ENCODE measurements around the gene GGT5. TPM values are rescaled to one million over a fixed set of nuclear protein-coding genes. Genes with fewer than 3 reads are reported as not detected.
"Not testable (repeated sequence)": the region's sequence is repeated elsewhere in the genome, so short reads cannot be mapped to it uniquely, and the experiment has no call there.

The GGT5 gene
- total and polyA plus RNA-seq, 2 donors (not counting 1 experiment from before 2014, with no cell fraction given): under 0.01 to 9.1 TPM

GRCh38 chr22:24262185-24262749 lies 17.4 kb upstream of the GGT5 start:
- H3K27me3 ChIP-seq (ENCODE audit: control insufficient read depth, insufficient read depth, low read length); H3K79me2 ChIP-seq (ENCODE audit: control insufficient read depth, insufficient read depth, low read length); H3K4me2 ChIP-seq (ENCODE audit: extremely low read depth, insufficient read depth, low read length); H4K20me1 ChIP-seq (ENCODE audit: control insufficient read depth, extremely low read depth, insufficient read depth, low read length); H2AFZ ChIP-seq (ENCODE audit: low read length); H3K27ac ChIP-seq (ENCODE audit: insufficient read depth, low read length); H3K36me3 ChIP-seq (ENCODE audit: control insufficient read depth, insufficient read depth, low read length); H3K4me3 ChIP-seq (replicated peaks in 1 of 4; ENCODE audit: control extremely low read depth in 1 of 4, insufficient read depth in 1 of 4, low read depth in 3 of 4, low read length in 4 of 4); H3K9me3 ChIP-seq (ENCODE audit: control insufficient read depth, insufficient read depth, low read depth, low read length); H3K4me1 ChIP-seq (ENCODE audit: control insufficient read depth, extremely low read depth, insufficient read depth, low read length); DNase-seq (ENCODE audit: low read depth in 2 of 2); H3K9ac ChIP-seq (ENCODE audit: insufficient read depth, low read length): not testable (repeated sequence)

GRCh38 chr22:24259459-24259858 lies 14.6 kb upstream of the GGT5 start:
- not testable (repeated sequence) for H4K20me1 ChIP-seq (ENCODE audit: control insufficient read depth, extremely low read depth, insufficient read depth, low read length); H3K27ac ChIP-seq (ENCODE audit: insufficient read depth, low read length); H3K9me3 ChIP-seq (ENCODE audit: control insufficient read depth, insufficient read depth, low read depth, low read length); H3K9ac ChIP-seq (ENCODE audit: insufficient read depth, low read length); H2AFZ ChIP-seq (ENCODE audit: low read length); H3K36me3 ChIP-seq (ENCODE audit: control insufficient read depth, insufficient read depth, low read length); H3K4me1 ChIP-seq (ENCODE audit: control insufficient read depth, extremely low read depth, insufficient read depth, low read length); H3K27me3 ChIP-seq (ENCODE audit: control insufficient read depth, insufficient read depth, low read length); H3K4me3 ChIP-seq (replicated peaks in 1 of 4; ENCODE audit: control extremely low read depth in 1 of 4, insufficient read depth in 1 of 4, low read depth in 3 of 4, low read length in 4 of 4); H3K79me2 ChIP-seq (ENCODE audit: control insufficient read depth, insufficient read depth, low read length); H3K4me2 ChIP-seq (ENCODE audit: extremely low read depth, insufficient read depth, low read length)
- peak; percentile 66 to 87 for DNase-seq (ENCODE audit: low read depth in 2 of 2)
- TF ChIP-seq CTCF (conservative IDR thresholded peaks at IDR 0.05 in 1 of 2, IDR thresholded peaks at IDR 0.05 in 1 of 2; ENCODE audit: low read depth in 1 of 2, low read length in 2 of 2): peak; percentile 10 to 32

- H3K79me2 ChIP-seq (ENCODE audit: control insufficient read depth, insufficient read depth, low read length); H3K4me3 ChIP-seq (replicated peaks in 1 of 4; ENCODE audit: control extremely low read depth in 1 of 4, insufficient read depth in 1 of 4, low read depth in 3 of 4, low read length in 4 of 4); H3K4me1 ChIP-seq (ENCODE audit: control insufficient read depth, extremely low read depth, insufficient read depth, low read length); H2AFZ ChIP-seq (ENCODE audit: low read length); DNase-seq (ENCODE audit: low read depth in 2 of 2); H4K20me1 ChIP-seq (ENCODE audit: control insufficient read depth, extremely low read depth, insufficient read depth, low read length); H3K4me2 ChIP-seq (ENCODE audit: extremely low read depth, insufficient read depth, low read length); H3K9ac ChIP-seq (ENCODE audit: insufficient read depth, low read length); H3K27me3 ChIP-seq (ENCODE audit: control insufficient read depth, insufficient read depth, low read length); H3K9me3 ChIP-seq (ENCODE audit: control insufficient read depth, insufficient read depth, low read depth, low read length); H3K27ac ChIP-seq (ENCODE audit: insufficient read depth, low read length); H3K36me3 ChIP-seq (ENCODE audit: control insufficient read depth, insufficient read depth, low read length): not testable (repeated sequence)
Observed at GRCh38 chr22:24256736-24257135, 11.9 kb upstream of the GGT5 start.

- H2AFZ ChIP-seq (ENCODE audit: low read length); H3K9ac ChIP-seq (ENCODE audit: insufficient read depth, low read length); H3K79me2 ChIP-seq (ENCODE audit: control insufficient read depth, insufficient read depth, low read length); H3K4me3 ChIP-seq (replicated peaks in 1 of 4; ENCODE audit: control extremely low read depth in 1 of 4, insufficient read depth in 1 of 4, low read depth in 3 of 4, low read length in 4 of 4); H3K36me3 ChIP-seq (ENCODE audit: control insufficient read depth, insufficient read depth, low read length); H3K4me1 ChIP-seq (ENCODE audit: control insufficient read depth, extremely low read depth, insufficient read depth, low read length); H3K27me3 ChIP-seq (ENCODE audit: control insufficient read depth, insufficient read depth, low read length); H3K9me3 ChIP-seq (ENCODE audit: control insufficient read depth, insufficient read depth, low read depth, low read length); H4K20me1 ChIP-seq (ENCODE audit: control insufficient read depth, extremely low read depth, insufficient read depth, low read length); DNase-seq (ENCODE audit: low read depth in 2 of 2); H3K27ac ChIP-seq (ENCODE audit: insufficient read depth, low read length); H3K4me2 ChIP-seq (ENCODE audit: extremely low read depth, insufficient read depth, low read length): not testable (repeated sequence)
Observed at GRCh38 chr22:24256136-24256535, 11.3 kb upstream of the GGT5 start.

GRCh38 chr22:24253126-24253525 lies 8.2 kb upstream of the GGT5 start:
- not testable (repeated sequence) for H3K9me3 ChIP-seq (ENCODE audit: control insufficient read depth, insufficient read depth, low read depth, low read length); H3K27ac ChIP-seq (ENCODE audit: insufficient read depth, low read length); H3K4me2 ChIP-seq (ENCODE audit: extremely low read depth, insufficient read depth, low read length); H2AFZ ChIP-seq (ENCODE audit: low read length); H3K27me3 ChIP-seq (ENCODE audit: control insufficient read depth, insufficient read depth, low read length); H3K4me1 ChIP-seq (ENCODE audit: control insufficient read depth, extremely low read depth, insufficient read depth, low read length); H3K4me3 ChIP-seq (replicated peaks in 1 of 4; ENCODE audit: control extremely low read depth in 1 of 4, insufficient read depth in 1 of 4, low read depth in 3 of 4, low read length in 4 of 4); H3K9ac ChIP-seq (ENCODE audit: insufficient read depth, low read length); DNase-seq (ENCODE audit: low read depth in 2 of 2); H3K79me2 ChIP-seq (ENCODE audit: control insufficient read depth, insufficient read depth, low read length); H4K20me1 ChIP-seq (ENCODE audit: control insufficient read depth, extremely low read depth, insufficient read depth, low read length); H3K36me3 ChIP-seq (ENCODE audit: control insufficient read depth, insufficient read depth, low read length)

- not testable (repeated sequence) for H4K20me1 ChIP-seq (ENCODE audit: control insufficient read depth, extremely low read depth, insufficient read depth, low read length); H2AFZ ChIP-seq (ENCODE audit: low read length); H3K27ac ChIP-seq (ENCODE audit: insufficient read depth, low read length); H3K4me1 ChIP-seq (ENCODE audit: control insufficient read depth, extremely low read depth, insufficient read depth, low read length); DNase-seq (ENCODE audit: low read depth in 2 of 2); H3K4me2 ChIP-seq (ENCODE audit: extremely low read depth, insufficient read depth, low read length); H3K9ac ChIP-seq (ENCODE audit: insufficient read depth, low read length); H3K79me2 ChIP-seq (ENCODE audit: control insufficient read depth, insufficient read depth, low read length); H3K36me3 ChIP-seq (ENCODE audit: control insufficient read depth, insufficient read depth, low read length); H3K9me3 ChIP-seq (ENCODE audit: control insufficient read depth, insufficient read depth, low read depth, low read length); H3K27me3 ChIP-seq (ENCODE audit: control insufficient read depth, insufficient read depth, low read length); H3K4me3 ChIP-seq (replicated peaks in 1 of 4; ENCODE audit: control extremely low read depth in 1 of 4, insufficient read depth in 1 of 4, low read depth in 3 of 4, low read length in 4 of 4)
Observed at GRCh38 chr22:24251286-24251685, 6.4 kb upstream of the GGT5 start.

All from fibroblast of lung (primary cell).